Measurements from ENCODE around the gene LINGO1. TPM values are rescaled to one million over a fixed set of nuclear protein-coding genes. Genes with fewer than 3 reads are reported as not detected.

Gene LINGO1
- total and polyA plus RNA-seq, 2 of the 8 experiments (the other 6 are each of a cell fraction or from before 2014, with no cell fraction given) = 57.1 to 114 TPM

DNA sequence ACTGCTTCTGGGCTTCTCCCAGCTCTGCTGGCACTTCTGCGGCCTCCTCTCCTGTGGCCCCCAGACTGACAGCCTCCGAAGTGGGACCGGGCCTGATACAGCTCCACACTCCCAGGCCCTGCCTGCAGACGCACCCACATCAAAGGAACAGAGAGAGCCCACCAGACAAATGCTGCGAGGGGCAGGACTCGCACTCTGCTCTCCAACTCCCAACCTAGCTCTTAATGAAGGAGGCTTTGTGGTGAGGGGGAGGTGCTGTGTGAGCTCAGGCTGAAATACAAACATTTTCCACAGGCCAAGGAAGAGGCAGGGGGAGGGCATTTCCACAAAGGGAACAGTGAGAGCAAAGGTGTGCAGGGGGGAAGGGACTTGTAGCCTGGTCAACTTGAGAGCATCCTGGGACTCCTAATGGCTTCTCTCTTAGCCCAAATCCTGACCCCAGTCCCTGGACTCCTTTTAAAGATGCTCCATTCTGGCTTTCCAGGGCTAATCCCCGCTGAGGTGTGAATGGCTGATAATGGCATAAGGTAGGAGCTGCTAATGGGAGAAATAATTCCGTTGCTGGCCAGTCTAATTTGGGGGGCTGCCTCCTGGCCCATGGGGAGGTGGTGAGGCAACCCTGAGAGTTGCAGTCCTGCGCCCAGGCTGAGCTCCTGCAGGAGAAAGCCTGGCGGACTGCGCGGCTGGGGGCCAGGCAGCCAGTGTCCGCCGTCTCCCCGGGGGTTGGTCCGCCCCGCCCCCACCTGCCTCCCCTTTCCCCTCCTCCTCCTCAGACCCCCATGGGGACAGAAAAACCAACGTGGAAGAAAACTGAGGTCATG, 9.6 kb downstream of the LINGO1 start:
- no peak overlapping the region for H3K23ac ChIP-seq (ENCODE audit: insufficient read length)
- peak overlapping the region; percentile 95 for H2BK12ac ChIP-seq (ENCODE audit: low read depth, low read length)
- no peaks in the 10 kb centered on the region for H3K9me3 ChIP-seq (ENCODE audit: insufficient read depth in 2 of 2, low read depth in 1 of 2, low read length in 1 of 2)
- no peak overlapping the region for H3K14ac ChIP-seq (ENCODE audit: insufficient read length)
- H3K79me1 ChIP-seq (ENCODE audit: low read depth, low read length) = peaks cover 21% of the 10 kb centered on the region
- H3K4me3 ChIP-seq (ENCODE audit: extremely low read depth in 1 of 4, insufficient read depth in 2 of 4, low read depth in 3 of 4, low read length in 4 of 4) = peak overlapping the region in 1 of 4 experiments; percentile 42; a peak in 4 of 8 replicates
- WGBS, 2 experiments (ENCODE audit: extremely low coverage in 1 of 2, insufficient coverage in 1 of 2, insufficient read length in 1 of 2, insufficient replicate concordance in 2 of 2, low coverage in 1 of 2, low lambda C conversion rate in 2 of 2, missing lambda C conversion rate in 1 of 2) = 34% methylated on average over 13 of the region's 18 CpGs; no CpG with 5 or more reads in 1 of the 2 experiments
- peak overlapping the region; percentile 74 for H2BK20ac ChIP-seq (ENCODE audit: low read length)
- peak overlapping the region; percentile 87 for H2BK5ac ChIP-seq (ENCODE audit: low read depth, low read length)
- H2AK5ac ChIP-seq (ENCODE audit: low read depth, low read length) = peak overlapping the region; percentile 100
- H3K4ac ChIP-seq (replicated peaks; ENCODE audit: insufficient read length, low read depth, low read length) = peak overlapping the region; percentile 10
- FAIRE-seq (no peak), DNase-seq (ENCODE audit: low read depth in 1 of 2, low spot score in 2 of 2) (no peak)
- H3K4me2 ChIP-seq (ENCODE audit: insufficient read depth in 1 of 2, low read depth in 2 of 2, low read length in 2 of 2) = peak overlapping the region; percentile 52 to 73
- peaks cover 0 to 71% of the 10 kb centered on the region in 2 experiments; a peak in 3 of 4 replicates for H3K79me2 ChIP-seq (ENCODE audit: control insufficient read depth in 1 of 2, insufficient read depth in 2 of 2, low read length in 2 of 2)
- ChIA-PET POLR2A (ENCODE audit: partially characterized antibody) (interaction anchor here (1.2 to 11.2 kb wide), 4 partner anchors 8 to 57 kb away, joined by 5 to 142 read pairs (median 25); partner anchors contain the start of gene LINGO1), CTCF (ENCODE audit: partially characterized antibody) (interaction anchor here (0.6 to 13.6 kb wide), 17 partner anchors 7 to 518 kb away, joined by 3 to 244 read pairs (median 4); partner anchors contain the start of gene LINGO1)
- no peak overlapping the region for H2BK120ac ChIP-seq (replicated peaks; ENCODE audit: low read depth, low read length)
- peak overlapping the region in 2 of 4 experiments; percentile 2 to 17; a peak in 2 of 7 replicates for H3K9ac ChIP-seq (replicated peaks in 1 of 4; ENCODE audit: extremely low read depth in 1 of 4, low read depth in 3 of 4, low read length in 3 of 4)
- peaks cover 0 to 4% (median 0%) of the 10 kb centered on the region in 4 experiments; a peak in 1 of 8 replicates for H3K36me3 ChIP-seq (ENCODE audit: control insufficient read depth in 2 of 4, insufficient read depth in 4 of 4, low read length in 3 of 4)
- peaks cover 15 to 60% (median 45%) of the 10 kb centered on the region in 4 experiments for H3K4me1 ChIP-seq (replicated peaks in 1 of 4; ENCODE audit: control insufficient read depth in 3 of 4, insufficient read depth in 4 of 4, low read length in 3 of 4)
- H3K27ac ChIP-seq (ENCODE audit: low read depth, low read length) = peak overlapping the region; percentile 63; the same call in 1 of the 2 replicates
- H3K23me2 ChIP-seq (ENCODE audit: low read depth, low read length) = peaks cover 5% of the 10 kb centered on the region; the same call in 1 of the 2 replicates
- peak overlapping the region; percentile 88; the same call in 1 of the 2 replicates for H2BK15ac ChIP-seq (ENCODE audit: low read length)
- no peaks in the 10 kb centered on the region for H3K27me3 ChIP-seq (replicated peaks in 1 of 4; ENCODE audit: control insufficient read depth in 3 of 4, extremely low read depth in 1 of 4, insufficient read depth in 3 of 4, low read length in 3 of 4)
- H3K18ac ChIP-seq (ENCODE audit: extremely low read depth, low read length) = peak overlapping the region; percentile 72
- H3K56ac ChIP-seq (replicated peaks; ENCODE audit: insufficient read length, low read depth, low read length) = no peak overlapping the region
- H4K20me1 ChIP-seq (replicated peaks in 1 of 2; ENCODE audit: control insufficient read depth in 1 of 2, insufficient read depth in 2 of 2, low read length in 2 of 2) = peaks cover 0 to 10% of the 10 kb centered on the region in 2 experiments
- H4K8ac ChIP-seq (ENCODE audit: extremely low read depth, insufficient read depth, low read length) = 0 out of 2 replicates have a peak overlapping the region, but pooled peaks have one; percentile 92
- H4K91ac ChIP-seq (replicated peaks; ENCODE audit: insufficient read length, low read length) = peak overlapping the region; percentile 59
- H2AFZ ChIP-seq (ENCODE audit: low read length) = no peak overlapping the region
- peak overlapping the region; percentile 14 for H4K5ac ChIP-seq (ENCODE audit: insufficient read length, low read depth, low read length)
- TF ChIP-seq SP4 (IDR thresholded peaks at IDR 0.05; ENCODE audit: low read length) = no peak
- no peak for TF ChIP-seq CTBP2 (IDR thresholded peaks at IDR 0.05; ENCODE audit: borderline replicate concordance, insufficient read depth, insufficient read length, low read length)
- no peak for TF ChIP-seq SIRT6 (IDR thresholded peaks at IDR 0.05; ENCODE audit: low read length)
- no peak for TF ChIP-seq POLR2A (IDR thresholded peaks at IDR 0.05; ENCODE audit: control extremely low read depth in 1 of 2, low read depth in 2 of 2, low read length in 2 of 2)
- no peak for TF ChIP-seq FOSL1 (IDR thresholded peaks at IDR 0.05; ENCODE audit: insufficient read depth, low read depth, low read length)
- TF ChIP-seq BCL11A (IDR thresholded peaks at IDR 0.05; ENCODE audit: low read depth in 2 of 2, low read length in 2 of 2) = no peak
- no peak for TF ChIP-seq SIN3A (conservative IDR thresholded peaks at IDR 0.05 in 1 of 2, IDR thresholded peaks at IDR 0.05 in 1 of 2; ENCODE audit: low read depth in 1 of 2, low read length in 2 of 2)
- no peak for TF ChIP-seq KDM4A (IDR thresholded peaks at IDR 0.05; ENCODE audit: low read depth, low read length, severe bottlenecking)

Measured in H1 (cell line).